HEK293T (cell line): ENCODE measurements around the gene NOL12.

Experiments used
- CTCF ChIA-PET: fragments of 350-600 bp; formaldehyde crosslinking; extraction: SDS; loops from one replicate; lab custom pipeline; 2021; ENCODE audit warnings: antibody characterized with exemption, inconsistent platforms; lab: Yijun Ruan, JAX
- POLR2A ChIA-PET: fragments of 350-600 bp; formaldehyde crosslinking; extraction: SDS; loops from one replicate; lab custom pipeline; 2020; ENCODE audit warnings: antibody characterized with exemption, inconsistent platforms; lab: Yijun Ruan, JAX
- DNase-seq: peaks from one replicate; pipeline ENCODE4 v3.0.0; 2012; ENCODE audit warnings: mixed read lengths; ENCODE audit errors: extremely low spot score
- ARNT ChIP-seq: fragments of 450-650 bp; IDR thresholded peaks from 2 replicates; pipeline ENCODE4 v1.6.1; 2017; ENCODE audit warnings: mild to moderate bottlenecking
- BHLHE40 ChIP-seq: fragments of 450-650 bp; IDR thresholded peaks from 2 replicates; pipeline ENCODE4 v1.6.1; 2016; ENCODE audit warnings: mild to moderate bottlenecking, moderate library complexity, borderline replicate concordance
- CTBP1 ChIP-seq: fragments of 450-650 bp; IDR thresholded peaks from 2 replicates; pipeline ENCODE4 v1.6.1; 2016; ENCODE audit warnings: borderline replicate concordance
- ELF4 ChIP-seq: fragments of 450-650 bp; IDR thresholded peaks from 2 replicates; pipeline ENCODE4 v1.6.1; 2017; ENCODE audit warnings: antibody characterized with exemption
- FOXA1 ChIP-seq: fragments of 450-650 bp; IDR thresholded peaks from 2 replicates; pipeline ENCODE4 v1.6.1; 2016; ENCODE audit warnings: mild to moderate bottlenecking
- FOXK2 ChIP-seq: fragments of 450-650 bp; IDR thresholded peaks from 2 replicates; pipeline ENCODE4 v1.6.1; 2016; ENCODE audit warnings: mild to moderate bottlenecking
- FOXM1 ChIP-seq: fragments of 450-650 bp; IDR thresholded peaks from 2 replicates; pipeline ENCODE4 v1.6.1; 2017; ENCODE audit warnings: mild to moderate bottlenecking, borderline replicate concordance
- HDGF ChIP-seq: fragments of 450-650 bp; IDR thresholded peaks from 2 replicates; pipeline ENCODE4 v1.6.1; 2017; ENCODE audit warnings: antibody characterized with exemption, borderline replicate concordance
- L3MBTL2 ChIP-seq: fragments of 450-650 bp; conservative IDR thresholded peaks from 2 replicates; pipeline ENCODE4 v1.6.1; 2016; ENCODE audit warnings: mild to moderate bottlenecking
- LEF1 ChIP-seq: fragments of 450-650 bp; IDR thresholded peaks from 2 replicates; pipeline ENCODE4 v1.6.1; 2017; ENCODE audit warnings: mild to moderate bottlenecking, borderline replicate concordance
- NFRKB ChIP-seq: fragments of 450-650 bp; IDR thresholded peaks from 2 replicates; pipeline ENCODE4 v1.6.1; 2016; ENCODE audit warnings: mild to moderate bottlenecking, moderate library complexity
- SP1 ChIP-seq: fragments of 450-650 bp; IDR thresholded peaks from 2 replicates; pipeline ENCODE4 v1.6.1; 2017
- SUZ12 ChIP-seq: fragments of 450-650 bp; IDR thresholded peaks from 2 replicates; pipeline ENCODE4 v1.6.1; 2016; ENCODE audit warnings: mild to moderate bottlenecking
- TARDBP ChIP-seq: fragments of 450-650 bp; IDR thresholded peaks from 2 replicates; pipeline ENCODE4 v1.6.1; 2016
- ZNF384 ChIP-seq: fragments of 450-650 bp; IDR thresholded peaks from 2 replicates; pipeline ENCODE4 v1.6.1; 2016
- TF ChIP-seq, protein P1 (sequence below): fragments of 450-650 bp; IDR thresholded peaks from 2 replicates; pipeline ENCODE4 v1.6.1; 2016

NOL12 gene

DNA sequence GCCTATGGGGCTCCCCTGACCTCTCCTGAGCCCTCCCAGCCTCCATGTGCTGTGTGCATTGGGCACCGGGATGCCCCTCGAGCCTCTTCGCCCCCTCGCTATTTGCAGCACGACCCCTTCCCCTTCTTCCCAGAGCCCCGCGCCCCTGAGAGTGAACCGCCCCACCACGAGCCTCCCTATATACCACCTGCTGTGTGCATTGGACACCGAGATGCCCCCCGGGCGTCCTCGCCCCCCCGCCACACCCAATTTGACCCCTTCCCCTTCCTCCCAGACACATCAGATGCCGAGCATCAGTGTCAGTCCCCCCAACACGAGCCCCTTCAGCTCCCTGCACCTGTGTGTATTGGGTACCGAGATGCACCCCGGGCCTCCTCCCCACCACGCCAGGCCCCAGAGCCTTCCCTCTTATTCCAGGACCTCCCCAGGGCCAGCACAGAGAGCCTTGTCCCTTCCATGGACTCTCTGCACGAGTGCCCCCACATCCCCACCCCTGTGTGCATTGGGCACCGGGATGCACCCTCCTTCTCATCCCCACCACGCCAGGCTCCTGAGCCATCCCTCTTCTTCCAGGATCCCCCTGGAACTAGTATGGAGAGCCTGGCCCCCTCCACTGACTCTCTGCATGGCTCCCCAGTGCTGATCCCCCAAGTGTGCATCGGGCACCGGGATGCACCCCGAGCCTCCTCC is 39.6 kb downstream of the NOL12 start:
- ChIA-PET POLR2A (no interaction called here), CTCF (no interaction called here)
- TF ChIP-seq HDGF (no peak), FOXA1 (no peak), ARNT (no peak), TARDBP (no peak), SUZ12 (no peak), SP1 (no peak), ELF4 (no peak), L3MBTL2 (no peak)
- TF ChIP-seq, protein P1, sequence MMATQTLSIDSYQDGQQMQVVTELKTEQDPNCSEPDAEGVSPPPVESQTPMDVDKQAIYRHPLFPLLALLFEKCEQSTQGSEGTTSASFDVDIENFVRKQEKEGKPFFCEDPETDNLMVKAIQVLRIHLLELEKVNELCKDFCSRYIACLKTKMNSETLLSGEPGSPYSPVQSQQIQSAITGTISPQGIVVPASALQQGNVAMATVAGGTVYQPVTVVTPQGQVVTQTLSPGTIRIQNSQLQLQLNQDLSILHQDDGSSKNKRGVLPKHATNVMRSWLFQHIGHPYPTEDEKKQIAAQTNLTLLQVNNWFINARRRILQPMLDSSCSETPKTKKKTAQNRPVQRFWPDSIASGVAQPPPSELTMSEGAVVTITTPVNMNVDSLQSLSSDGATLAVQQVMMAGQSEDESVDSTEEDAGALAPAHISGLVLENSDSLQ: no peak
- DNase-seq: no peak

DNA sequence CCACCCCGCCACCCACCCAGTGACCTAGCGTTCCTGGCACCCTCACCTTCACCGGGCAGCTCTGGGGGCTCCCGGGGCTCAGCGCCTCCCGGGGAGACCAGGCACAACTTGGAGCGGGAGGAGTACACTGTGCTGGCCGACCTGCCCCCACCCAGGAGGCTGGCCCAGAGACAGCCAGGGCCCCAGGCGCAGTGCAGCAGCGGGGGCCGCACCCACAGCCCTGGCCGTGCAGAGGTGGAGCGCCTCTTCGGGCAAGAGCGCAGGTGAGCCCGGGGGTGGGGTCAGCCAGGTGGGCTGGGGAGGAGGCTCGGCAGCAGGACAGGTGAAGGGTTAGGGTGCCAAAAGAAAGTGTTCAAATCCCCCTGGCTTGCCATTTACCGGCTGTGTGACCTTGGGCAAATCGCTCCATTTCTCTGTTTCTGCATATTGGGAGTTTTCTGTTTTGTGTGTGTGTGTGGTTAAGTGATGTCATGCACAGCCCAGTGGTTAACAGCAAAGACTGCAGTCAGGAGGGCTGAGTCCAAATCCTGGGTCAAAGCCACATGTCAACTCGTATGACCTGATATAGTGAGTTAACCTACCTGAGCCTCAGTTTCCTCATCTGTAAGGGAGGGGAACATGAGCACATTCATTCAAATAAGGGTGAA is 40.2 kb downstream of the NOL12 start:
- DNase-seq: no peak
- ChIA-PET POLR2A (no interaction called here), CTCF (no interaction called here)
- no peak for TF ChIP-seq CTBP1

DNA sequence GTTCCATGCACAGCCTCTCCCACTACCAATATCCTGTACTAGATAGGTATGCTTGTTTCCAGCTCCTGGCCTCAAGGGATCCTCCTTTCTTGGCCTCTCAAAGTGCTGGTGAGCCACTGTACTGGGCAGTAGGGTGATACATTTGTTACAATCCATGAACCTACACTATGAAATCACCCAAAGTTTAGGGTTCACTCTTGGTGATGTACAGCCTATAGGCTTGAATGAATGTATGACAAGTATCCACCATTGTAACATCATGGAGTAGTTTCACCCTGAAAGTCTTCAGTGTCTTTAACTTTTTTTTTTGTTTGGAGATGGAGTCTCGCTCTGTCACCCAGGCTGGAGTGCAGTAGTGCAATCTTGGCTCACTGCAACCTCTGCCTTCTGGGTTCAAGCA is 42.5 kb downstream of the NOL12 start:
- no peak for DNase-seq
- no peak for TF ChIP-seq ELF4
- TF ChIP-seq CTBP1: no peak
- no peak for TF ChIP-seq ZNF384
- TF ChIP-seq SUZ12: no peak
- no peak for TF ChIP-seq TARDBP
- no peak for TF ChIP-seq FOXA1
- no peak for TF ChIP-seq FOXM1
- TF ChIP-seq SP1: no peak
- TF ChIP-seq FOXK2: no peak
- no peak for TF ChIP-seq ARNT
- no peak for TF ChIP-seq BHLHE40
- TF ChIP-seq L3MBTL2: no peak
- TF ChIP-seq NFRKB: no peak
- no peak for TF ChIP-seq HDGF
- POLR2A ChIA-PET: interaction anchor here (0.9 to 1.5 kb wide), 3 partner anchors 12 to 120 kb away, joined by 3 to 4 read pairs (median 3); partner anchors contain the start of genes GGA1 and PDXP
- CTCF ChIA-PET: interaction anchor here (0.6 to 1.4 kb wide), 2 partner anchors 43 to 67 kb away, joined by 3 to 4 read pairs; no protein-coding TSS in a partner anchor

DNA sequence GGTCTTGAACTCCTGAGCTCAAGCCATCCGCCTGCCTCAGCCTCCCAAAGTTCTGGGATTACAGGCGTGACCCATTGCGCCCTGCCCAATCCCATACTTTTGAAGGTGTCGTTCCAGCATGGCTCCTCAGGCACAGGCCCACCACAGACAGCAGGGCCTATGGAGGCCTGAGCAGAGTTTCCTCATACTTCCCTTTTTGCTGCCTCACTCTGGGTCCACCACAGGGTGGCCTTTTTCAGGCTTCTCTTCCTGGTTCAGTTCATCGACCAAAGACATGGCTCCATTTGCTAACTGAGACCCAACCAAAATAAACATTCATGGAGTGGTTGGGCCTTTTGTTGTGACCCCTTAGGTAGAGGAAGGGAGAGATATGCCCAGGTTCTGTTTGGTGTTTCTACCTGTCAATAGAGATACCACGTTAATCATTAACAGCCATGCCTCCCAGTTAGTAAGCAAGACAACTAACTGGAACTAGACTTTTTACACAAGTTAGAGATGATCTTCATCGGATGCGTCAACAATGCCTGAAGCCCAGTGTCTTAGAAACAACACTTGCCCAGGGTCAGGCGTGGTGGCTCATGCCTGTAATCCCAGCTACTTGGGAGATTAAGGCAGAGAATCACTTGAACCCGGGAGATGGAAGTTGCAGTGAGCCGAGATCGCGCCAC is 45.8 kb downstream of the NOL12 start:
- DNase-seq: no peak
- ChIA-PET POLR2A (no interaction called here), CTCF (no interaction called here)
- TF ChIP-seq ARNT: no peak
- no peak for TF ChIP-seq ELF4
- TF ChIP-seq L3MBTL2: no peak

DNA sequence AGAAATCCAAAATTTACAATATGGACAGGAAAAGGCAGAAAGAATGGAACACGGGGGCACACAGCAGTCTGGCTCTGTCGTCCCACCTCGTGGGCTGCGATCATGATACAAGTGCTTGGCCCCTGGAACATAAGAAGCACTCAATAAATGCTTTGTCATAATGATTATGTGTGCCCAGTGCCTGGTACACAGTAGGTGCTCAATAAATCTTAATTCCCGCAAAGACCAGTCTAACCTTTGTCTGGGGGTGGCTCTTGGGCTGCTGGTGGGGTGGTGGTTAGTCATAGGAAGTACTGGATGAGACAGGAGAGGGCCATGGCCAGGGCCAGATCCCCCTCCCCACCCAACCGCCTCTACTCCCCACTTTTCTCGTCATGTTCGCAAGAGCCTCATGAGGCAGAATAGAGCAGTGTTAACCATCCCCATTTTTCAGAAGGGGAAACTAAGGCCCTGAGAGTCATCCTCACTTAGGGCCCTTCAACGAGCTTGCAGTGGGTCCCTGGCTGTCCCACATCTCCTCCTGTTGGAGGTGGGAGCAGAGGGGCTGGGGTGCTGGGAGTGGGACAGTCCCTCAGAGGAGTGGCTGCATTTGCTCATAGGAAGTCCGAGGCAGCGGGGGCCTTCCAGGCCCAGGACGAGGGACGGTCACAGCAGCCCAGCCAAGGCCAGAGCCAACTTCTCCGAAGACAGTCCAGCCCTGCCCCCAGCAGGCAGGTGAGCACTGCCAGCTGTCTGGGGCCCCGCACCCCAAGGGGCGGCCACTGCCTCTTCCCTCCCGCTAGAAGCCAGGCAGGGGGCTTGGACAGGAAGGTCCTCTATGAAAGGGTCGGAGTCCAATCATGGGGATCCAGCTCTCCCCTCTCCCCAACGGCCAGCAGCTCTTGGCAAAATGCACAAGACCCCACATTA is 46.8 kb downstream of the NOL12 start:
- POLR2A ChIA-PET: interaction anchor here (0.6 kb wide), 1 partner anchor 16 kb away, joined by 3 read pairs; no protein-coding TSS in a partner anchor
- CTCF ChIA-PET: interaction anchor here (2.7 kb wide), 1 partner anchor 90 kb away, joined by 9 read pairs; no protein-coding TSS in a partner anchor
- DNase-seq: no peak
- TF ChIP-seq HDGF (no peak), SP1 (no peak), CTBP1 (no peak), L3MBTL2 (no peak), NFRKB (no peak), ARNT (no peak), ELF4 (no peak)

DNA sequence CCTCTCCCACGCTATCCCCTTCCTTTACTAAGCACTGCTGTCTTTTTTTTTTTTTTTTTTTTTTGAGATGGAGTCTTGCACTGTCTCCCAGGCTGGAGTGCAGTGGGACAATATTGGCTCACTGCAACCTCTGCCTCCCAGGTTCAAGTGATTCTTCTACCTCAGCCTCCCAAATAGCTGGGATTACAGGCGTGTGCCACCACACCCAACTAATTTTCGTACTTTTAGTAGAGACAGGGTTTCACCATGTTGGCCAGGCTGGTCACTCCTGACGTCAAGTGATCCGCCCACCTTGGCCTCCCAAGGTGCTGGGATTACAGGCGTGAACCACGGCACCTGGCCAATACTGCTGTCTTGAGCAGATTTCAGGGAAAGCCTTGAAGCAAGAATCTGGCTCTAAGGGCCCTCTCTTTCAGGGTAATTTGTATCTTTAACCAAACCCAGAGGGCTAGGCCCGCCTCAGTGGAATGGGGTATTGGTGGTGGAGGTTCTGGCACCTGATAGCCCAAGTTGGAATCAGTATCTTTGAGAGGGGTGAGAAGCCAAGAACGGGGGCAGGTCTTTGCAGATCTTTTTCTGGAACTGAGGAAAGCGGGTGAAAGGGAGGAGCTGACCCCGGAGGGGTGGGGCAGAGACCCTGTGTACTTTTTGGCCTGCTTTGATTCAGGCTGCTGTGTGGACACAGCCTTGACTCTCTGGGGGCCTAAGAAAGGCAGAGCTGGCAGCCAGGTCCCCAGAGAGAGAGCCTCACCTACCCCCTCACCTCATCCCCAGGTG is 47.7 kb downstream of the NOL12 start:
- ChIA-PET POLR2A (interaction anchor here (0.6 to 0.9 kb wide), 2 partner anchors 15 to 74 kb away, joined by 3 read pairs; partner anchors contain the start of gene GCAT), CTCF (interaction anchor here (2.7 kb wide), 1 partner anchor 91 kb away, joined by 9 read pairs; no protein-coding TSS in a partner anchor)
- no peak for DNase-seq
- TF ChIP-seq, protein P1: no peak
- TF ChIP-seq ZNF384: no peak
- TF ChIP-seq LEF1: no peak
- no peak for TF ChIP-seq ELF4
- TF ChIP-seq HDGF: no peak
- no peak for TF ChIP-seq NFRKB
- TF ChIP-seq TARDBP: no peak
- TF ChIP-seq SP1: no peak
- no peak for TF ChIP-seq FOXM1
- no peak for TF ChIP-seq CTBP1
- TF ChIP-seq ARNT: no peak
- no peak for TF ChIP-seq FOXK2
- TF ChIP-seq L3MBTL2: no peak
- no peak for TF ChIP-seq BHLHE40
- TF ChIP-seq FOXA1: no peak
- TF ChIP-seq SUZ12: no peak
